Hematopoietic multipotent progenitor cell treated with erythropoietin and hydrocortisone succinate and interleukin-3 and kit ligand, for 8 days (in vitro differentiated cells): ENCODE data around the gene POLR2A.
A peak's percentile ranks its signal among the peaks of the same experiment; 100 is the strongest.

Experiments used
- DNase-seq: peaks from one replicate; pipeline ENCODE4 v3.0.0-alpha.2; 2015

Gene POLR2A

GRCh38 chr17:7484067-7484918, at the start of gene POLR2A:
POLR2A (plus strand) TSS chr17:7484366.
- DNase-seq: peak; percentile 97

- peak; percentile 63 for DNase-seq
Measured at GRCh38 chr17:7435676-7436555, 48.2 kb upstream of the POLR2A start.

- peak; percentile 81 for DNase-seq
Measured at GRCh38 chr17:7436556-7437368, 47.4 kb upstream of the POLR2A start.

DNA sequence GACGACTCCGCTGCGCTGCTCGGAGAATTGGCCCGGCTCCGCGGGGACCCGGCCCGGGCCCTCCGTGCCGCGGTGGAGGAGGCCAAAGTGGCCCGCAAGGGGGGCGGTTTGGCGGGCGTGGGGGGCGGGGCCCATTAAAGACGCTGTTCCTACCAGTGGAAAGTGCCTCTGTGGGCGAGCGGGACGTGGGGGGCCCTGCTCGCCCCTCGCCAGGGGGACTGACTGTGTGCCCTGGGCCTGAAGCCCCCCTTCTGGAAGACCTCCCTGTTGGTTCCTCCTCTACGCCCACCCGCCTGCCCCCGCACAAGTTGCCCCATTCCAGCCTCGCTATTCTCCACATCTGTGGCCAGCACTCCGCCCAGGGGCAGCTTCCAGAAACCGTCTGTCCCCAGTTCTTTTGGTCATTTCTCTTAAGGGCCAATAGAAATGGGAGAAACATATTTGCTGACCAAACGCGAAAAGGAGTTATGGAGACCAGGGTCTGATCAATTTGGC, 46.8 kb upstream of the POLR2A start:
- no peak for DNase-seq

DNA sequence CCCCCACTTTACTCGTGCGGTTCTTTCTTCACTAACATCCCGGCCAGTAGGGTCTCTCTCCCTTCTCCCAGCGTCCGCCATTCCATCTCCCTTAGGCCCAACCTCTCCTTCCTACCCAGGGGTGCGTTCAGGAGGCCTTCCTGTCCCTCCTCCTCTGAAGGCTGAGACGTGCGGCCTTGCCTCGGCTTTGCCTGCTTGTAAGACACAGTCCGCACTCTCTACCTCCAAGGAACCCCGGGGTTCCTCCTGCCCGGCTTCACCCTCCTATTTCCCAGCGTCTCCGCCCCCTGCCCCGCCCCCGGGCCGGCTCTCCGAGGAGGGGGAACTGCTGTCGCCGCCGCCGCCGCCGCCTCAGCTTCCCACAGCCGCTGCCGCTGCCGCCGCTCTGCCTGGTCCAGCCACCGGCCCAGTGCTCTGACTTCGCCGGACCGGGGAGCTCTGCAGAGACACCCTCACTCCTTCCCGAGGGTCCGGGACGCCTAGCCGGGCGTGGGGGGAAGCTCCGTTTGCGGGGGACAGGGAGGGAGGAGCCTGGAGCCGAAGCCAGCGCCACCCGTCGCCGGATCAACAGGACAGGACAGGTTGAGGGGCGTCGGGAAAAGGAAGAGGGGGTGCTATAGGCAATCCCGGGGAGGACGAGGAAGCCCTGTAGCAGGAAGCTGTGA, 46.1 kb upstream of the POLR2A start:
- peak; percentile 35 for DNase-seq

DNA sequence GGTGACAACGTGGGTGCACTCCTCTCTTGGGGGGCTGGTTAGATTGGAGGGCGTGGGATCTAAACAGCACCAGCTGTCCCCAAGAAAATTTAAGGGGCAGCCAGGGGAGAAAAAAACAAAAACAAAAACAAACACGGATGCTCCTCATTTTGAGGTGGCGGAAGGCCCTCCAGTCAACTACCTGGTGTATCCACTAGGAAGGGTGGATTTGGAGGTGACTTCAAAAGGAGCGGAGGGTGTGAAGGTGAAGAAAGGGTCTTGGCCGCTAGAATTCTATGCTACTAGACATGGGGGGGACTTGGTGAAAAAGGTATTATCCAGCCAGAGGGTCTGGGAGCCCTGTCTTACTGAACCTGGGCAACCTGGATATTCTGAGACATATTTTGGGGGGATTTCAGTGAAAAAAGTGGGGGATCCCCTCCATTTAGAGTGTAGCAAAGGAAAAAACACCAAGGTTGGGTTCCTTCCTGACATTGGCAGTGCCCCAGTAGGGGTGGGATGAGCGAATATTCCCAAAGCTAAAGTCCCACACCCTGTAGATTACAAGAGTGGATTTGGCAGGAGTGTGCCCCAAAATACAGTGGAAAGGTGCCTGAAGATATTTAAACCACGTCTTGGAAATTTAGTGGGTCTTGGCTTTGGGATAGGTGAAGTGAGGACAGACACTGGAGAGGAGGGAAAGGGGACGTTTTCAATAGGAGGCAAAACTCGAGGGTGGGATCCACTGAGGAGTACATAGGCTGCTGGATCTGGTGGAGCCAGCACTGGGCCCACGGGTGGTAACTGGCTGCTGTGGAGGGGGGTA, 45.3 kb upstream of the POLR2A start:
- no peak for DNase-seq

DNA sequence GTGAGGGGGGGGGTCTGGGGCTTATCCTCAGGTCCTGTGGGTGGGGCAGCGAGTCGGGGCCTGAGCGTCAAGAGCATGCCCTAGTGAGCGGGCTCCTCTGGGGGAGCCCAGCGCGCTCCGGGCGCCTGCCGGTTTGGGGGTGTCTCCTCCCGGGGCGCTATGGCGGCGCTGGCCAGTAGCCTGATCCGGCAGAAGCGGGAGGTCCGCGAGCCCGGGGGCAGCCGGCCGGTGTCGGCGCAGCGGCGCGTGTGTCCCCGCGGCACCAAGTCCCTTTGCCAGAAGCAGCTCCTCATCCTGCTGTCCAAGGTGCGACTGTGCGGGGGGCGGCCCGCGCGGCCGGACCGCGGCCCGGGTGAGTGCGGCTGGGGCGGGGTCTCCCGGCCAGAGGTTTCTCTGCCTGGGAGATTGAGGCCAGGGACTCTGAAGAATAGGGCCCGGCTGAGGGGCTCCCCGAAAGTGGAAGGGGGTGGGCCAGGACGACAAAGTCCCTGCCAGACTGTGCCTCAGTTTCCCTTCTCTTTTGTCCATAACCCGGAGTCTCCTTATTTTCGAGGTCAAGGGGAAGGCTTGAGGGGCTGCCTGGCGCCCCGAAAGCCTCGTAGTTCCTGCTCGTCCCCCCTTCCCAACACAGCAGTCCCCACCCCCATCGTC, 44.6 kb upstream of the POLR2A start, which contains the start of gene FGF11:
Gene FGF11 (plus strand): TSS at position 51 of the 651 bp plus-strand sequence. CDS start 109 bp downstream, at position 160.
- no peak for DNase-seq

DNA sequence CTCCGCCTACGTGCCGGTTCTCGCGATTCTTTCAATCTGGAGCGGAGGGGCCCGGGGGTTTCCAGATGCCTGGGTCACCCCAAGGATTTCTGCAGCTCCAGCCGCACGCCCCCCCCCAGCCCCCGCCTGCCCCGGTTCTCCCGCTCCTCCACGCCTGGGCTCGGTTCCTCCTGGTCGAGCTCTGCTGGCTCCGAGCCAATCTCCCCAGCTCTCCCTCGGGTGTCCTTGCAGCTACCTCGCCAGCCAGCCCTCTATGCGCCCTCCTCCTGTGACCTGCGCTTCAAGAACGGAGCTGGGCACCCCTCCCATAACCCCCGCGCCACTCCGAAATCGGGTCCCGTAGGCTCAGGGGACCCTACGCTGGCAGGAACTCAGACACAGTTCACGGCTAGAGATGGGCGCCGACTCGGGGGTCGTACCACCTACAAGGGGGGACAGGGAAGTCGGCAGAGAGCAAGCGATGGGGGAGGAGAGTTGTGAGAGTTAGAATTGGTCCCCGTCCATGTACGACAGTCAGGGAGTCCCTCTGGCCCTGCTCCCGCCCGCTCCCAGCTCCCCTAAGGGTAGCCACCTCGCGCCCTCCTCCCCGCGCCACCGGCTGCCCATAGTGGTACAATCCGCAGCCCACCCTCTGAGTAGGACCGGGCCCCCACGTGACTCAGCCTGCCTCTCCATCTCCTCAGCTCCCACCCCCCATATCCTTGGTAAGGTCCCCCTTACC, 43.9 kb upstream of the POLR2A start:
- peak; percentile 21 for DNase-seq

- DNase-seq: no peak
Measured at GRCh38 chr17:7440834-7441195, 43.4 kb upstream of the POLR2A start.

GRCh38 chr17:7441266-7441665, 42.9 kb upstream of the POLR2A start:
- no peak for DNase-seq

DNA sequence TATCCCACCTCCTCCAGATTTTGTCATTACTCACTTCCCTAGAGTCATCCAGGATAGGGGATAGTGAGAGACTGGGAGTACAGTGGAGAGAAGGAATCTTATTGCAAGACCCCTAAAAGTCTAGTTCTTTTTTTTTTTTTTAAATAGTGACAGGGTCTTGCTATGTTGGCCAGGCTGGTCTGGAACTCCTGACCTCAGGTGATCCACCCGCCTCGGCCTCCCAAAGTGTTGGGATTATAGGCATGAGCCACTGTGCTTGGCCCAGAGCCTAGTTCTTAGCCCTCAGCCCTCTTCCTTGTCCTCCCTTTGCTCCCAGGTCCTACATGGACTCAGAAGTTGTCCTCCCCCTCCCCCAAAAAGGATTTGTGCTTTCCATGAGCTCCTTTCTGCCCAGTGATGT, 42.0 kb upstream of the POLR2A start:
- DNase-seq: no peak

GRCh38 chr17:7443499-7444485, 40.4 kb upstream of the POLR2A start:
- no peak for DNase-seq

DNA sequence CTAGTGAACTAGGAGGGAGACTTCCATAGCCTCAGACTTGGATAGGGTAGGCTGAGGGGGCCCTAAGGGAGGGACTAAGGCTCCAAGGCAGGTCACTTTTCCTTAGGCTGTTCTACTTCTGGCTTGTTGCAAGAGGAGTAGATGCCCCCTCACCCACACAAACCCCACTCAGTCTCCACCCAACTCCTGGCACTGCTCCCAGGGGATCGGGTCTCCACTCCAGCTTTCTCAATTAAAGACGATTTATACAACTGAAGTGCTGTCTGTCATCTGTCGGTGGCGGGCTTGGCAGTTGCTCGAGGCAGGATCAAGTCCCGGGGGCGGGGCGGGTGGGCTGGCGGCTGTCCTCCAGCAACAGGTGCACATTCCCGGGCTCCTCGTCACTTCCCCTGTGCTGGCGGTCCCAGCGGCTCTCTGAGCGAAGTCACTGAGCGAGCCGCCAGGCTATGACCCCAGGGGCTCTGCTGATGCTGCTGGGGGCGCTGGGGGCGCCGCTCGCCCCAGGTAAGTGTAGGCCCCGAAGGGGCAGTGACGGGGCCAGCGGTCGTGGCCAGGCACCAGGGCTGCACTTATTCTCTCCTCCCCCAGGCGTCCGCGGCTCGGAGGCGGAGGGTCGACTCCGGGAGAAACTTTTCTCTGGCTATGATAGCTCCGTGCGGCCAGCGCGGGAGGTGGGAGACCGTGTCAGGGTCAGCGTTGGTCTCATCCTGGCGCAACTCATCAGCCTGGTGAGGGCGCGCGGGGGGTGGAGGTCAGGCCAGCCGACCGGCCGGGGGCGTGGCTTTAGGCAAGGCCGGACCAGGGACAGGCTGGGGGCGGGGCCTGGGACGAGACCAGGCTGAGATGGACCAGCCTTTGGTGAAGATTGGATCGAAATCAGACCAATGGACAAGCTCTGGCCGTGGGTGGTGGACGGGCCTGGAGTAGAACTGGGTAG, 39.2 kb upstream of the POLR2A start, which contains the start of gene CHRNB1:
Gene CHRNB1 (plus strand): TSS at position 380 of the 937 bp plus-strand sequence. CDS start 67 bp downstream, at position 447.
- DNase-seq: peak; percentile 18

DNA sequence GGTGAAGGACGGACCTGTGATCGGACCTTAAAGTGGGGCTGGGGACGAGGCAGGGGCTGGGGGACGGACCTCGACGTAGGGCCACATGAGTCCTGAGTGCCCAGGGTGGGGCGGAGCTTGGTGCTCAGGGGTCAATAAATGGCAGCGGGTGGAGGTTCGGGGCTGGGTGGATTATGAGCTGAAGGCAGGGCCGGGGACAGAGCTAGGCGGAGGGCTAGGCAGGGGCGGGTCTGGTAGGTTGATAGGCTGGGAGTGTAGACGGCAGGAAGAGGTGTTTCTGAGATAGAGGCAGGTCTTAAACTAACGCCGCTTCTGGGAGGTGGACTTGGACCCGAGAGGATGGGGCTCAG, 38.6 kb upstream of the POLR2A start:
- peak; percentile 34 for DNase-seq

DNA sequence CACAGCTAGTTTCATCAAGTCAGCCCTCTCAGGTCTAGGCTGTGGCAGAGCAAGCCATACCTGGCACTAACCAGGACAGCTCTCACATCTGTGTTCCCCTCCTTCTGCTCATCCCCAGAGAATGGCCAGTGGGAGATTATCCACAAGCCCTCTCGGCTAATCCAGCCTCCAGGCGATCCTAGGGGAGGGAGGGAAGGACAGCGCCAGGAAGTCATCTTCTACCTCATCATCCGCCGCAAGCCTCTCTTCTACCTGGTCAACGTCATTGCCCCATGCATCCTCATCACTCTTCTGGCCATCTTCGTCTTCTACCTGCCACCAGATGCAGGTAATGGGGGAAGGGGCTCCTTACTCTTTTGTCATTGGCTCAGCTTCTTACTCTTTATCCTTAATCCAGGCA, 35.7 kb upstream of the POLR2A start:
- DNase-seq: no peak

GRCh38 chr17:7459961-7460545, 24.1 kb upstream of the POLR2A start:
- no peak for DNase-seq
